Natural killer cell treated with Interleukin-12 subunit alpha and Interleukin-12 subunit beta and Interleukin-15 and Interleukin-18, amount 100 ng/mL, for 72 hours (primary cell): ENCODE results near the gene NTRK1. TPM values are rescaled to one million over a fixed set of nuclear protein-coding genes. Genes with fewer than 3 reads are reported as not detected.

Source experiments
- ATAC-seq, 2 donors: fragments of 150-1000 bp; cut with Tn5 transposase in 1 of 2; sonication (Bioruptor Pico), chemical (Tn5 transposase) in 1 of 2; 2 replicates each; pipeline ENCODE4 v1.10.0; 2021
- DNase-seq: peaks from one replicate; pipeline ENCODE4 v3.0.0; 2022; ENCODE audit warnings: low spot score
- H3K27ac Mint-ChIP-seq, 2 donors: 1 replicate in 1 of 2; 2 replicates in 1 of 2; pipeline ENCODE4 v1.8.0; 2022; ENCODE audit warnings: mixed read lengths in 2 of 2, mild to moderate bottlenecking in 1 of 2, moderate library complexity in 1 of 2
- H3K27me3 Mint-ChIP-seq, 2 donors: 1 replicate in 1 of 2; 2 replicates in 1 of 2; pipeline ENCODE4 v1.8.0; 2022; ENCODE audit warnings: mixed read lengths in 2 of 2
- H3K36me3 Mint-ChIP-seq: one replicate; pipeline ENCODE4 v1.8.0; 2022; ENCODE audit warnings: mixed read lengths
- H3K4me1 Mint-ChIP-seq, 2 donors: 1 replicate in 1 of 2; 2 replicates in 1 of 2; pipeline ENCODE4 v1.8.0; 2022; ENCODE audit warnings: low read depth in 2 of 2, mixed read lengths in 2 of 2, mild to moderate bottlenecking in 1 of 2
- H3K4me3 Mint-ChIP-seq: one replicate; pipeline ENCODE4 v1.8.0; 2022; ENCODE audit warnings: mixed read lengths
- H3K9me3 Mint-ChIP-seq: 2 replicates; pipeline ENCODE4 v1.8.0; 2022; ENCODE audit warnings: mixed read lengths
- total RNA-seq, 2 donors: library from RNA; stranded (reverse); gene quantifications; one replicate each; pipeline ENCODE4 v1.2.3, GENCODE V29; 2022

NTRK1 gene
- total RNA-seq, 2 donors from 2014 or later, result 1.4 to 8.1 TPM

DNA sequence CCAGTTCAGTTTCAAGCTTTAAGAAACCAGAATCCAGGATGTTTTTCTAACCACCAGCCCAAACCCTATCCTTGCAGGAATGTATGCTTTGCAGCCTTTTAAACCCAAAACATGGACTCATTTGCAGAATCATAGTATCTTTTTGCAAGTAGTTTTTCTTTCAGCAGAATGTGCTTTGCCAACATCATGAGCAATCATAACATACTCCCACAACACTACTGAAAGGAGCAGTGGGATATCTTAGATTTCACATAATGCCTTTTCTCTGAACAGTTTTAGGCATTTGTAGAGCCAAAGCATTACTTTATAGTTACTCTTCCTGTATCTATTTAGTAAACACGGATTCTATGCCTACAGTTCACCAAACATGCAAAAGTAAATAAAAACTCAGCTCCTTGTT lies 34.0 kb upstream of the NTRK1 start:
- Mint-ChIP-seq H3K4me3 (no peak overlapping the region), H3K4me1 (peaks cover 16 to 17% of the 10 kb centered on the region in 2 donors), H3K27me3 (peaks cover 5 to 6% of the 10 kb centered on the region in 2 donors), H3K36me3 (no peaks in the 10 kb centered on the region), H3K27ac (no peak overlapping the region), H3K9me3 (no peaks in the 10 kb centered on the region)
- DNase-seq (no peak), ATAC-seq (no peak)

DNA sequence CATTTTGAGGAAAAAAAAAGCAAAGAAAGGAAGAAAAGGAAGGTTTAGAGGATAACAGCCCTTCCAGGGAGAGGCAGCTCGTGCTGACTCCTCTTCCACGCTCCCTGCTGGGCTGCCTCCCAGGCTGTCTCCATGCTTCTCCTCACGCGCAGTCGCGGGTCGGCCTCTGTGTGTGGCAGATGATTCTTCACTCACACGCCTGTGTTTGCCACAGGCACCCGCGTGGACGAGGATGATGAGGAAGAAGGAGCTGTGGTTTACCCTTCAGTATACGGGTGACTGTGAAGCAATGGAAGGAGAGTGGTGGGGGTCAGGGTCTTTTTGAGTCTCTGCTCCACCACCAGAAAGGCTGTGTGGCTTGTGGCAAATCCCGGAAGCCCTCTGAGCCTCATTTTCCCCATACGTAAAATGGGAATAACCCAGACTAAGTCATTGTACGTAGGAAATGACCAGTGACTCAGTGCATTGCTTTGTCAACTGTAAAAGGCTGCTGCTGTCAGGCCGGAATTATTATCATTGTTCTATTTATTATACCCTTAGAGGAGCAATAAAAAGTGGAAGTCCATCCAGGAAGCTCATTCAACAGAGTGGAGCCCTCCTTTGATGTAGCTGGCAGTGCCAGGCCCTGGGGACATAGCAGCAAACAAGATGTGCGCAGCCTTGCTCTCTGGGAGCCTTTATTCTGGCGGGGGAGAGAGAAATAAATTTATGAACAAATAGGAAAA lies 32.1 kb upstream of the NTRK1 start:
- Mint-ChIP-seq H3K27me3 (peaks cover 5 to 6% of the 10 kb centered on the region in 2 donors), H3K27ac (no peak overlapping the region), H3K9me3 (no peaks in the 10 kb centered on the region), H3K4me1 (peaks cover 5 to 6% of the 10 kb centered on the region in 2 donors), H3K4me3 (no peak overlapping the region), H3K36me3 (no peaks in the 10 kb centered on the region)
- DNase-seq (no peak), ATAC-seq (no peak)

DNA sequence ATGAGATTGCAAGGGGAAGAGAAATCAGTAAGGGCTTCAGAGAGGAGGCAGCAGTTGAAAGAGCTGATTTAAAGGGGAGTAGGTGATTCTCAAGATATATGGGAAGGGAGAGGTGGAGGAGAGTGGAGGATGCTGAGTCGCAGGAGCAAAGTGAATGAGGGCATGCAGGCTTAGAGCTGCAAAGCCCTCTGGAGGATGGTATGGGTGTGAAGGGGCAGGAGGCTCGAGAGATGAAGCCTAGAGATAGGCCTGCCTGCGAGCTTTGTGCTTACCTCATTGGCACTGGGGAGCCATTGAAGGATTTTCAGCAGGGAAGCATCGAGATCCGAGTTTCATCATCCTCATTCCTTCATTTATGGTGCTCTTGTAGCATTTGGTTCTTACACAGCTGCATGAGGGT lies 28.2 kb upstream of the NTRK1 start:
- peaks cover 23 to 26% of the 10 kb centered on the region in 2 donors for H3K4me1 Mint-ChIP-seq

DNA sequence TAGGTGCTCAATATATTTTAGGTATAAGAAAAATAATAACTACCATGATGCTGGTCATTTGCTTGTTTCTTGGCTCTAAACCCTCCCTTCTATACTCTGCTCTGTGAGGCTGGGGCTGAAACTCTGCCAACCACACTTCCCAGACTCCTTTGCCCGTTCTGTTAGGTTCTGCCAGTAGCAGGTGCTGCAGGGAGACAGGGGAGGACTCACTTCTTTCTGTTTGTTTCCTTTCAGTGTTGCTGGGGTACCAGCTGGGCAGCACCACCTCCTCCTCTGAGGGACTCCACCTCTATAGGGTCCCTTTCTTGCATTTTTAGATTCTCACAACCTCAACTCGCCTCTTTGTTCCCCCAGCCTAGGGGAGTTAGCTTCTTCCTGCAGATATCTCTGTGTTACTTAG lies 27.1 kb upstream of the NTRK1 start:
- H3K4me1 Mint-ChIP-seq, result peaks cover 24 to 28% of the 10 kb centered on the region in 2 donors
- no peaks in the 10 kb centered on the region for H3K9me3 Mint-ChIP-seq
- DNase-seq (no peak), ATAC-seq (no peak)
- no peak overlapping the region for H3K4me3 Mint-ChIP-seq
- H3K27me3 Mint-ChIP-seq, result peaks cover 6 to 19% of the 10 kb centered on the region in 2 donors
- no peaks in the 10 kb centered on the region for H3K36me3 Mint-ChIP-seq
- H3K27ac Mint-ChIP-seq, result peak overlapping the region in 1 of 2 donors; percentile 34

More for the DNA sequence above, 28.2 kb upstream of the NTRK1 start:
- Mint-ChIP-seq H3K9me3 (no peaks in the 10 kb centered on the region), H3K4me3 (no peak overlapping the region), H3K36me3 (no peaks in the 10 kb centered on the region), H3K27me3 (peaks cover 6 to 19% of the 10 kb centered on the region in 2 donors), H3K27ac (no peak overlapping the region)
- ATAC-seq (no peak), DNase-seq (no peak)

DNA sequence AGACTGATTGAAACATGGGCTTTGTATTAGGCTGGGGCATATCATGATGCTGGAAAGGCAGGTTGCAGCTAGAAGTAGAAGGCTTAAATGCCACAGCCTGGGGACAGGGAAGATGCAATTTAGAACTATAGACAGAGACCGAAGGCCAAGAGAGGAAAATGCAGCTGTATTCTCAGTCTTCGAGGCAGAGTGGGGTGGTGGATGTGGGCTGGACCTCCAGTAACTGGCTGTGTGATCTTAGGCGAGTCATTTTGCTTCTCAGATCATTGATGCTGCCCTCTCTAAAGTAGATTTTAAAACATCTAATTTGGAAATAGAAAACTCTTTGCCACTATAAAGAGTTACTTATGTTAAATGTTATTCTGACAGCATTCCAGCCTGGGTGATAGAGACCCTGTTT lies 26.3 kb upstream of the NTRK1 start:
- DNase-seq (no peak), ATAC-seq (no peak)
- Mint-ChIP-seq H3K4me1 (peaks cover 29 to 33% of the 10 kb centered on the region in 2 donors), H3K9me3 (no peaks in the 10 kb centered on the region), H3K36me3 (no peaks in the 10 kb centered on the region), H3K27ac (peak overlapping the region in 1 of 2 donors; percentile 34), H3K4me3 (no peak overlapping the region), H3K27me3 (peaks cover 6 to 19% of the 10 kb centered on the region in 2 donors)

DNA sequence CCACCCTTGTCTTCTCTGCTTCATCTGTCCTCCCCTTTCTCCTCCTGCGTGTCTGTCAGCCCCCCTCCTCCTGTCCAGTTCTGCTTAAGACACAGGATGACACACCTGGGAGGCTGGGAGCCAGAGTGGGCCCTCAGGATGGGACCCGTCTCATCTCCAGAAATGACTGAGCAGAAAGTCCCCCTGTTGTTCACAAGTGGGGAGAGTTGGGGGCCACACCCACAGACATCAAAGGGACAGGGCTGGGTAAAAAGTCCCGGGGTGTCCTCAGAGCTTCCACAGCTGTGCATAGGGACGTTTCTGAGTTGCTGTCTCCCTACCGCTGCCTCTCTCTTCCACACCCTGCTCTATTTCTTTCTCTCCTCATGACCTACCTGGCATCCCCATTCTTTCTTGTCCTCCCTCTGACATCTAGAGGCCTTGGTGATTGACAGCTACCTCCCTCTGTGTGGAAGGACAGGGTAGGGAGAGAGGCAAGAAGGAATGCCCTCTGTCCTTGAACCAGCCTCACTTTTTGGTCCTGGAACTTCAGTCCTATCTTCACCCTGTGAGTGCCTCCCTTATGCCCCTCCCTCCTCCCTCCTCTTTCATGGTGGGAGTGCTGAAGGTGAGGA lies 24.5 kb upstream of the NTRK1 start:
- peaks cover 29 to 37% of the 10 kb centered on the region in 2 donors for H3K4me1 Mint-ChIP-seq
- peak; percentile 58 to 69 for ATAC-seq
- H3K36me3 Mint-ChIP-seq, result no peaks in the 10 kb centered on the region
- no peak for DNase-seq
- H3K27me3 Mint-ChIP-seq, result peaks cover 3 to 20% of the 10 kb centered on the region in 2 donors
- peak overlapping the region; percentile 34 for H3K4me3 Mint-ChIP-seq
- H3K27ac Mint-ChIP-seq, result peak overlapping the region; percentile 54 to 68
- no peaks in the 10 kb centered on the region for H3K9me3 Mint-ChIP-seq

DNA sequence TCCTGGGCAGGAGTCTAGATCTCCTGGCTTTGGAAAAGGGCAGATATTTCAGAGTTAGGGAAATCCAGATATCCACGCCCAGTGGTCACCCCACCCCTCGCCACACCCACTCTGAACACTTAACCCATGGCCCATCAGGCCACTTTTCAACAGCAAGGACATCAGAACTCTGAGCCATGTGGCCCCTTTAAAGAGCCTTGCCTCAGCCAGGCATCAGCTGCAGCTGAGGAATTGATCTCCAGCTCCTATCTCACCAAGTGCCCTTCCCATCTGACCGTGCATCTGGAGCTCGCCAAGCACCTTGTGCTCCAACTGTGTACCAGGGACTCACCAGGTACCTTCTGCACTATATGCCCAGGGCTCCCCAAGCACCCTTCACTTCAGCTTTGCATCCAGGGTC lies 23.8 kb upstream of the NTRK1 start:
- DNase-seq, result no peak
- Mint-ChIP-seq H3K36me3 (no peaks in the 10 kb centered on the region), H3K27me3 (peaks cover 0 to 18% of the 10 kb centered on the region in 2 donors)

DNA sequence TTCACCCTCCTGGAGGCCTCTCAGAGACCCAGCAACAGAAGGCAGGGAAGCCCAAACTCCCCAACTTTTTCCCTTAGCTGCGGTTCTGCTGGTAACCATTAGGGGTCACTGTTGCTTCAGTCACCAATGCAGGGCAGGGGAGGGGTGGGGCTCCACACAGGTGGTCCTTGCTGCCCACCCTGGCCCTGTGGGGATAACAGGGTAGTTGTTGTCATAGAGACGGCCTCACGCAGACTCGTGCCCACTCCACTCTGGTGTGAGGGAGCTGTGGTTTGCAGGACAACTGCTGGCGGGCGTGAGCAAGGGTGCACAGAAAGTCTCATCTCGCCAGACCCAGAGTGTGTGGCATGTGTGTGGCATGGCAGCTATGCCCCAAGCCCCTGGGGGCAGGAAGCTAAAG lies 21.7 kb upstream of the NTRK1 start:
- DNase-seq, result no peak
- no peaks in the 10 kb centered on the region for H3K9me3 Mint-ChIP-seq
- peak; percentile 45 to 63 for ATAC-seq
- peaks cover 20 to 32% of the 10 kb centered on the region in 2 donors for H3K4me1 Mint-ChIP-seq
- H3K27ac Mint-ChIP-seq, result peak overlapping the region; percentile 75 to 82
- peaks cover 15 to 29% of the 10 kb centered on the region in 2 donors for H3K27me3 Mint-ChIP-seq
- no peaks in the 10 kb centered on the region for H3K36me3 Mint-ChIP-seq
- no peak overlapping the region for H3K4me3 Mint-ChIP-seq

More for the DNA sequence above, 23.8 kb upstream of the NTRK1 start:
- H3K4me1 Mint-ChIP-seq, result peaks cover 29 to 37% of the 10 kb centered on the region in 2 donors
- no peak for ATAC-seq
- no peaks in the 10 kb centered on the region for H3K9me3 Mint-ChIP-seq
- H3K4me3 Mint-ChIP-seq, result no peak overlapping the region
- H3K27ac Mint-ChIP-seq, result no peak overlapping the region

DNA sequence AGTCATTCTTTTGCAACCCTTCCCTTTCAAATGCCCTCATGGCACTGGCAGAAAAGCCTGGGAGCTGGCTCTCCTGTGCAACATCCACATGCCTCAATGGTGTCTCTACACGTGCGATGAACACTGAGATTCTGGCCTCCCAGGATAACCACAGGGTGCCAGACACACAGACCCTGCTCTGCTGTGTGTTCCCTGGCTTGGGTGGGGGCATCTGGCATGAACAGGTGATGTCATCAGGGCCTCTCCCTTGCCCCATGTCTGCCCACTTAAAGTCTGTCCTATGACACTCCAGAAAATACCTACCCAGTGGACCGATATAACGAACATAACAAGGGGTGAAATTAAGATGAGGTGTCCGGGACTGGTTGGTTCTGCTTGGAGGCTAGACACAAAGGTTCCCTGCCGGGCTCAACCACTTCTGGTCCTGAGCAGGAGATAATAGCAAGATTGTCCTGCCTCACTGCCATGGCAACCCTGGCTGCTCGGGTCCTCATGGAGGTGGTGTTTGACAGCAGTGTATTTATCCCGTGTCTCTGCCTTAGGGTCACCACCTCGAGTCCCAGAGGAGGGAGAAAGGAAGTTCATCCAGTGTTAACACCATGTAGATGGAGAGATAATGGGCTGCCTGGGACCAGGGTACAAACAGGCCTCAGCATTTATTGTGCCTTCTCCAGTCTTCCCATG lies 21.1 kb upstream of the NTRK1 start:
- Mint-ChIP-seq H3K4me1 (peaks cover 17 to 30% of the 10 kb centered on the region in 2 donors), H3K9me3 (no peaks in the 10 kb centered on the region), H3K36me3 (no peaks in the 10 kb centered on the region), H3K4me3 (no peak overlapping the region), H3K27ac (no peak overlapping the region), H3K27me3 (peaks cover 20 to 27% of the 10 kb centered on the region in 2 donors)
- ATAC-seq, result no peak
- no peak for DNase-seq

DNA sequence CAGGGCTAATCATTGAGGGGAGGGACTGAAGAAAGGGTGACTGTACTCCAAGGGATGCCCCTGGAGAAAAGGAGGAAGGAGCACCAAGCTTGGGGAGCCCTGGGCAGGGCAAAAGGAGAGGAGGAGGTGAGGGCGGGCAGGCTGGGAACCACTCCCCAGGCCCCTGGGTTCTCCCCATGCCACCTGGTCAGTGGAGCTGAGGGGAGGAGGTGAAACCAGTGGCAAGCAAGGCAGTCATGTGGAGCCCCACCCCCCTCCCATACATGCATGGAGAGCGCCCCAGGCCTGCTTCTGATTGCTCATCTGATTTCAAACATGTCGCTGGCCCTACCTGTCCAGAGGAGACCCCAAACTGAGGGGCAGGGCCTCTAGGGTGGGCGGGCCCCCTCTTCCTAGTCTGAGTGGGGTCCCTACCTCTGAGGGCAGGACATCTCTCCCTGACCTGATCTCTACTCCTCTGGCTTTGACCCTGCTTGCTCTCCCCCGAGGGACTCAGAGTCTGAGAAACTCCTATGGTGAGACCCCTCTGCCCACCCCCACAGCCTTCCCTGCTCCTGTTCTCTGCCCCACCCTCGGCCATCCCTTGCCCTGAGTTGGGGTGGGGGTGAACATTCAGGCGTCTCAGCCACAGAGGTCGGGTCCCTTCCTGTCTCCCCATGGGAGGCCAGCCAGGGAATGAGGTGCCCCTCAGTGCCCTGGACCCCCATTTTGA lies 20.3 kb upstream of the NTRK1 start:
- Mint-ChIP-seq H3K9me3 (no peaks in the 10 kb centered on the region), H3K4me3 (no peak overlapping the region), H3K36me3 (no peaks in the 10 kb centered on the region), H3K27ac (no peak overlapping the region), H3K27me3 (peaks cover 20 to 30% of the 10 kb centered on the region in 2 donors), H3K4me1 (peaks cover 21 to 34% of the 10 kb centered on the region in 2 donors)
- ATAC-seq (no peak), DNase-seq (no peak)

DNA sequence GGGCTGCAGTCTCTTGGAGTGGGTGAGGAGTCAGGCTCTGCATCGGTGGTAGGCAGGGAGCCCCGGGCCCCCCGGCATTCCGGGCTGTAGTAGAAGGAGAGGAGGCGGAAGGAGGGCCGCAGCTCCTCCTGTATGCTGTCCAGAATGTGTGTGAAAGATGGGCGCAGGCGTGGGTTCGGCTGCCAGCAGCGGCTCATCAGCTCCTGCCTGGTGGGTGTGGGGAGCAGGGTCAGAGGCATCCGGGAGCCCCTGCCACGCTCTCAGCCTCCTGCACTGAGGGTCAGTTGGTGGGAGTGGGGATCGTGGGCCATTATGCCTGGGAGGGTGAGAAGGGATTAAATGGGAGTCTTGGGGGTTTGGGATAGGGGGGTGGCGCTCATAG lies 19.8 kb upstream of the NTRK1 start:
- H3K27ac Mint-ChIP-seq, result no peak overlapping the region
- H3K9me3 Mint-ChIP-seq, result no peaks in the 10 kb centered on the region
- ATAC-seq, result no peak
- no peak overlapping the region for H3K4me3 Mint-ChIP-seq
- no peak for DNase-seq
- H3K36me3 Mint-ChIP-seq, result no peaks in the 10 kb centered on the region
- peaks cover 18 to 34% of the 10 kb centered on the region in 2 donors for H3K4me1 Mint-ChIP-seq
- peaks cover 22 to 29% of the 10 kb centered on the region in 2 donors for H3K27me3 Mint-ChIP-seq

DNA sequence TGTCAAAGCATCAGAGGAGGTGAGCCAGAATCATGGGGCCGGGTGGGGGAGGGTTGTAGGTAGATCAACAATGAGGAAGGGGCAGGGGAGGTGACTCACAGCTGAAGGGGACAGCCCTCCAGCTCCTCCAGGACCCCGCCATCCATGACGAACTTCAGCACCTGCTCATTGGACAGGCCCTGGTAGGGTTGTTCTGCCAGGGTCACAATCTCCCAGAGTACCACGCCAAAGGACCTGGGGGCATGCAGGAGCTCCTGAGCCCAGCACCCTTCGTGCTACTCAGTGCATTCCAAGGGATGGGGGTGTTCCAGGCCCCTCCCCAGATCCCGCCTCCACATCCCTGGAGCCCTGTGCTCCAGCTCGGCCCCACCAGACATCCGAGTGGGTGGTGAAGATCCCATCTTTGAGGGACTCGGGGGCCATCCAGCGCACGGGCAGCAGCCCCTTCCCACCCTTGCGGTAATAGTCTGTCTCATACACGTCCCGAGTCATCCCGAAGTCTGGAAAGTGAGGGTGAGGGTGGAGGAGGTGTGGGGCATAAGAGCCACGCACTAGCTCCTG lies 19.3 kb upstream of the NTRK1 start:
- no peaks in the 10 kb centered on the region for H3K36me3 Mint-ChIP-seq

DNA sequence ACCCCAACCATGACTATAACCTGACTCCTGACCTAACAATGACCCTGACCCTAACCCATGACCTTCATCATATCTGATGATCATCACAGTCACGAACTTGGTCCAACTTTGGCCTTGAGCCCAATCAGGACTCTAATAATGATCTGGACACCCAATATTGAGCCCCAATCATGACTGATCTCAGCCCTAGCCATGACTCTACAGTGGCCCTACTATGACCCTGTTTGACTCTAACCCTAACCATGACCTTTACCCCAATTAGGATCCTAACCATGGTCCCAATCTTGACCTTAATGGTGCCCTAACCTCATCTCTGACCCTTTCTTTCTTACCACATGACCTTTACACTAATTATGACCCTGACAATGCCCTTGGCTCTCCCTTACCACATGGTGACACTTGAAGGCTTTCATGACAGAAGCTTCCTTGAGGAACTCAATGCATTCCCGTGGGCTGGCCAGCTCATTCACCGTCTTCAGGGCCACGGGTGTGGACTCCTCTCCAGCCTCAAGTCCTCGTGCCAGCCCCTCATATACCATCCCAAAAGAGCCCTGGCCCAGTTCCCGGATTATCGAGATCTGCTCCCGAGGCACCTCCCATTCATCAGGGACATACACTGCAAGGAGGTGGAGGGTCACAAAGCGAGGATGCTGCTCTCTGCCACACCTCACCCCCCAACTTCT lies 17.9 kb upstream of the NTRK1 start:
- no peak overlapping the region for H3K27ac Mint-ChIP-seq
- H3K4me3 Mint-ChIP-seq, result no peak overlapping the region
- H3K9me3 Mint-ChIP-seq, result no peaks in the 10 kb centered on the region
- ATAC-seq (no peak), DNase-seq (no peak)
- H3K4me1 Mint-ChIP-seq, result peaks cover 11 to 28% of the 10 kb centered on the region in 2 donors
- no peaks in the 10 kb centered on the region for H3K36me3 Mint-ChIP-seq
- peaks cover 34% of the 10 kb centered on the region in 2 donors for H3K27me3 Mint-ChIP-seq

More for the DNA sequence above, 19.3 kb upstream of the NTRK1 start:
- no peak overlapping the region for H3K4me3 Mint-ChIP-seq
- no peak overlapping the region for H3K27ac Mint-ChIP-seq
- ATAC-seq (no peak), DNase-seq (no peak)
- no peaks in the 10 kb centered on the region for H3K9me3 Mint-ChIP-seq
- H3K27me3 Mint-ChIP-seq, result peaks cover 26 to 29% of the 10 kb centered on the region in 2 donors
- H3K4me1 Mint-ChIP-seq, result peaks cover 13 to 29% of the 10 kb centered on the region in 2 donors
